ENCODE measurements around the gene RPS15A.
"Not testable (repeated sequence)": the region's sequence is repeated elsewhere in the genome, so short reads cannot be mapped to it uniquely, and the experiment has no call there.

Gene RPS15A

GRCh38 chr16:18740027-18740426 lies 50.1 kb downstream of the RPS15A start:
- DNase-seq: not testable (repeated sequence)

- not testable (repeated sequence) for DNase-seq
Observed at GRCh38 chr16:18738768-18739167, 51.4 kb downstream of the RPS15A start.

GRCh38 chr16:18734279-18734678 lies 55.9 kb downstream of the RPS15A start:
- DNase-seq: not testable (repeated sequence)

Data from activated gamma-delta T cell (primary cell).